ENCODE results near the gene PPIP5K2. TPM values are rescaled to one million over a fixed set of nuclear protein-coding genes. Genes with fewer than 3 reads are reported as not detected.

PPIP5K2 gene
- total and polyA plus RNA-seq, 9 donors = 17.8 to 63.3 (median 45.4) TPM

DNA sequence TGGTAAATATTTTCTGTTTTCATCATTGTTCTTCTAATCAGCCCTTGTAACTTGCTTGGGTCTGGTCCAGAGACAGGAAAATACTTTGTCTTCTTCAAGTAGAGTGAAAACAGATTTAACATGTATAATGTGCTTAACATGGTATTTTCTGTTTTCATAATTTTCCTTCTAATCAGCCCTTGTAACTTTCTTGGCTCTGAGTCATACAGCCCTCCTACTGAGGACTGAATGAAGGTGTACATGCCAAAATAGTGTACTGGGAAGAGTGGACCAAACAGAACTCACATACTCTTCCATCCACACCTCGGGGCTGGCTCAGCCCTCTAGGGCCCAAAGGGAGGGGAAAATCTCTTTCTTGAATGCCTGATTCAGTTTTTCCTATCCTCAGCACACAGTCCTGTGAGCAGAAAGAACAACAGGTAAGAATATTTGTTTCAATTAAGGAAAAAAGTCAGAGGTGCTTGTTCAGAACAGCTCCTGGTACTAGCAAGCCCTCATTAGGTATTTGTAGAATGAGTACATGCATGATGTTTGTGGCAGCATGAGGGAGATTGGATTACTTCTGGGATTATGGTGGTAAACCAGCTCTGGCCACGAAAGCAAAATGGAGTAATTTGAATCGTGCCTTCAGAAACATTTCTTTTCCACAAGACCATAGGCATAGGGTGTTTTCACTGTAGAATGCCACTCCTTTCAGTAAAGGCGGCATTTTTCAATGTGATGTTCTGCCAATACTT lies 114.3 kb downstream of the PPIP5K2 start:
- TF ChIP-seq CTCF (IDR thresholded peaks at IDR 0.05) = no peak
- TF ChIP-seq POLR2A (IDR thresholded peaks at IDR 0.05) = no peak
- TF ChIP-seq EP300 (IDR thresholded peaks at IDR 0.05) = no peak
- Histone ChIP-seq H3K27ac (no peak overlapping the region), H3K4me3 (no peak overlapping the region), H3K36me3 (no peaks in the 10 kb centered on the region), H3K27me3 (no peaks in the 10 kb centered on the region), H3K4me1 (ENCODE audit: insufficient read depth) (no peaks in the 10 kb centered on the region), H3K9me3 (no peaks in the 10 kb centered on the region)
- 72 to 76% (median 73%) methylated on average over 4 of the region's 4 CpGs for WGBS, 3 donors
- no peak for DNase-seq
- intact Hi-C loops (cut with DNase I) = loop anchor here in 1 of 4 donors (10.0 kb wide), 1 partner anchor 240 kb away; no protein-coding TSS in a partner anchor

- no peaks in the 10 kb centered on the region for H3K9me3 ChIP-seq
- H3K4me1 ChIP-seq (ENCODE audit: insufficient read depth) = no peaks in the 10 kb centered on the region
- no peaks in the 10 kb centered on the region for H3K36me3 ChIP-seq
- H3K27ac ChIP-seq = no peak overlapping the region
- TF ChIP-seq POLR2A (IDR thresholded peaks at IDR 0.05) (no peak), EP300 (IDR thresholded peaks at IDR 0.05) (no peak), CTCF (IDR thresholded peaks at IDR 0.05) (no peak)
- no peaks in the 10 kb centered on the region for H3K27me3 ChIP-seq
- no peak overlapping the region for H3K4me3 ChIP-seq
- 81 to 88% (median 85%) methylated on average over 1 of the region's 1 CpG for WGBS, 3 donors
- DNase-seq = no peak
- intact Hi-C loops (cut with DNase I) = loop anchor here in 1 of 4 donors (10.0 kb wide), 1 partner anchor 239 kb away; no protein-coding TSS in a partner anchor
Observed at GRCh38 chr5:103235891-103236290, 115.8 kb downstream of the PPIP5K2 start.

- no peak overlapping the region for H3K4me3 ChIP-seq
- no peak overlapping the region for H3K27ac ChIP-seq
- TF ChIP-seq POLR2A (IDR thresholded peaks at IDR 0.05) = no peak
- TF ChIP-seq EP300 (IDR thresholded peaks at IDR 0.05) = no peak
- no peak for TF ChIP-seq CTCF (IDR thresholded peaks at IDR 0.05)
- no peaks in the 10 kb centered on the region for H3K27me3 ChIP-seq
- H3K9me3 ChIP-seq = no peaks in the 10 kb centered on the region
- WGBS, 3 donors = 87 to 93% (median 90%) methylated on average over 1 of the region's 1 CpG
- intact Hi-C loops (cut with DNase I) = loop anchor here in 1 of 4 donors (10.0 kb wide), 1 partner anchor 237 kb away; no protein-coding TSS in a partner anchor
- no peaks in the 10 kb centered on the region for H3K4me1 ChIP-seq (ENCODE audit: insufficient read depth)
- H3K36me3 ChIP-seq = no peaks in the 10 kb centered on the region
- DNase-seq = no peak
Observed at GRCh38 chr5:103237778-103238177, 117.7 kb downstream of the PPIP5K2 start.

DNA sequence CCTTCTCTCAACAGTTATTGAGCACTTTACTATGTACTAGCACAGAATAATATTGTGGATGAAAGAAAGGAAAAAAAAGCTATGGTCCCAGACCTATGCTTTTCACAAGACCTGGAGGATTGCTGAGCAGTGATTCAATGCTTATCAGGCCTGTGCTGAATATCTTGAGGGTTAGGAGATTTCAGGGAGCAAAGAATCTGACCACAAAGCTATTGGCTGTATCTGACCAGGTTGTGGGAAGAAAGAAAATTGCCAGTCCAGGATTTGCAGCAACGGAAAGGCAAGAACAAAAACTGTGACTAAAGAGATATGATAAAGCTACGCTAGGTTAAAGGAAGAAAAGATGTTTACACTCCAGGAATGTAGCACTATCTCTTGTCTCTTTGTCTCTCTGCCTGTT lies 123.6 kb downstream of the PPIP5K2 start:
- intact Hi-C loops (cut with DNase I) = no loop called here
- no peak for DNase-seq
- H3K27ac ChIP-seq = no peak overlapping the region

More for the DNA sequence above, 123.6 kb downstream of the PPIP5K2 start:
- no peak for TF ChIP-seq EP300 (IDR thresholded peaks at IDR 0.05)
- TF ChIP-seq CTCF (IDR thresholded peaks at IDR 0.05) = no peak
- no peak for TF ChIP-seq POLR2A (IDR thresholded peaks at IDR 0.05)
- no peaks in the 10 kb centered on the region for H3K4me1 ChIP-seq (ENCODE audit: insufficient read depth)
- H3K9me3 ChIP-seq = no peaks in the 10 kb centered on the region
- H3K4me3 ChIP-seq = no peak overlapping the region
- H3K36me3 ChIP-seq = no peaks in the 10 kb centered on the region
- H3K27me3 ChIP-seq = no peaks in the 10 kb centered on the region
- 13 to 47% (median 22%) methylated on average over 2 of the region's 2 CpGs for WGBS, 3 donors
